Stimulated activated CD4-positive, alpha-beta T cell treated with anti-CD3 and anti-CD28 coated beads, TNF-alpha, amount 100 ng/mL, for 48 hours (primary cell): ENCODE results near the gene KIF2C.
"Not testable (repeated sequence)": the region's sequence is repeated elsewhere in the genome, so short reads cannot be mapped to it uniquely, and the experiment has no call there.

ENCODE experiments used
- DNase-seq, 3 donors: peaks; one replicate each; pipeline ENCODE4 v3.0.0-alpha.2; 2020; ENCODE audit warnings: low read depth in 3 of 3

KIF2C gene

GRCh38 chr1:44718091-44718490 is 21.5 kb upstream of the KIF2C start:
- DNase-seq = no peak

GRCh38 chr1:44719318-44719717 is 20.3 kb upstream of the KIF2C start:
- DNase-seq = no peak

GRCh38 chr1:44720281-44720680 is 19.4 kb upstream of the KIF2C start:
- no peak for DNase-seq

GRCh38 chr1:44721485-44722361 is 17.9 kb upstream of the KIF2C start:
- DNase-seq = peak; percentile 69 to 85 (median 78)

- DNase-seq = no peak
Observed at GRCh38 chr1:44723064-44723463, 16.6 kb upstream of the KIF2C start.

GRCh38 chr1:44723496-44724295 is 15.9 kb upstream of the KIF2C start:
- peak in 2 of 3 donors; percentile 55 to 61 for DNase-seq

- DNase-seq = no peak
Observed at GRCh38 chr1:44724296-44724954, 15.2 kb upstream of the KIF2C start.

GRCh38 chr1:44724955-44725698 is 14.5 kb upstream of the KIF2C start:
- DNase-seq = no peak

GRCh38 chr1:44730741-44731512 is 8.7 kb upstream of the KIF2C start, which contains the start of gene RNU5D-1:
RNU5D-1 (minus strand) TSS chr1:44731170.
- DNase-seq = peak; percentile 89 to 96 (median 92)

GRCh38 chr1:44733365-44733764 is 6.3 kb upstream of the KIF2C start:
- no peak for DNase-seq

- DNase-seq = no peak
Observed at GRCh38 chr1:44733784-44734183, 5.9 kb upstream of the KIF2C start.

GRCh38 chr1:44735992-44736391 is 3.6 kb upstream of the KIF2C start:
- DNase-seq = no peak

- DNase-seq = not testable (repeated sequence)
Observed at GRCh38 chr1:44738953-44739306, 707 bp upstream of the KIF2C start.

- DNase-seq = no peak
Observed at GRCh38 chr1:44740179-44740617, 561 bp downstream of the KIF2C start.

GRCh38 chr1:44743211-44743610 is 3.6 kb downstream of the KIF2C start:
- no peak for DNase-seq

GRCh38 chr1:44747878-44748277 is 8.2 kb downstream of the KIF2C start:
- DNase-seq = no peak

- no peak for DNase-seq
Observed at GRCh38 chr1:44757420-44757819, 17.8 kb downstream of the KIF2C start.

- DNase-seq = no peak
Observed at GRCh38 chr1:44759077-44759476, 19.4 kb downstream of the KIF2C start.

- DNase-seq = no peak
Observed at GRCh38 chr1:44760876-44761275, 21.2 kb downstream of the KIF2C start.

GRCh38 chr1:44766421-44766820 is 26.8 kb downstream of the KIF2C start:
- DNase-seq = not testable (repeated sequence)
